GM12892 (cell line): Measurements from ENCODE around the gene FCRLB.

Source experiments
- POLR2A ChIP-seq: IDR thresholded peaks from 2 replicates; pipeline ENCODE4 v1.6.1; 2011; ENCODE audit warnings: low read depth, low read length, control low read depth
- POLR2AphosphoS5 ChIP-seq: IDR thresholded peaks from 2 replicates; pipeline ENCODE4 v1.6.1; 2011; ENCODE audit warnings: low read depth, low read length, control low read depth

GRCh38 chr1:161735837-161736236, 14.5 kb downstream of the FCRLB start:
- TF ChIP-seq POLR2A (no peak), POLR2AphosphoS5 (no peak)
